Small intestine (tissue), 7 donors: ENCODE data around the gene GPX6. TPM values are rescaled to one million over a fixed set of nuclear protein-coding genes. Genes with fewer than 3 reads are reported as not detected.
A peak's percentile ranks its signal among the peaks of the same experiment; 100 is the strongest.
"Not testable (repeated sequence)": the region's sequence is repeated elsewhere in the genome, so short reads cannot be mapped to it uniquely, and the experiment has no call there.

Source experiments
- DNase-seq, 2 donors: peaks; one replicate each; pipeline versions ENCODE4 v3.0.0 to v3.0.0-alpha.2; 2013
- FAIRE-seq: peaks from 2 replicates; lab custom pipeline; 2012; peaks lifted over from hg19 to GRCh38; lab: Jason Lieb, UNC
- H3K27ac ChIP-seq, 3 donors: one replicate each; pipeline ENCODE4 v1.5.1; 2013; ENCODE audit warnings: low read length in 2 of 3, mild to moderate bottlenecking in 2 of 3, control low read depth in 1 of 3, inconsistent platforms in 1 of 3, low read depth in 1 of 3, moderate library complexity in 1 of 3
- H3K27me3 ChIP-seq, 3 donors: one replicate each; pipeline ENCODE4 v1.6.1; 2013; ENCODE audit warnings: low read length in 3 of 3, inconsistent platforms in 1 of 3; ENCODE audit not compliant: control insufficient read depth in 3 of 3, insufficient read depth in 3 of 3
- H3K36me3 ChIP-seq, 3 donors: one replicate each; pipeline ENCODE4 v1.6.1; 2013; ENCODE audit warnings: low read length in 3 of 3, inconsistent platforms in 1 of 3, low read depth in 1 of 3, mild to moderate bottlenecking in 1 of 3, moderate library complexity in 1 of 3; ENCODE audit not compliant: control insufficient read depth in 3 of 3, insufficient read depth in 2 of 3
- H3K4me1 ChIP-seq, 3 donors: one replicate each; pipeline ENCODE4 v1.6.1; 2013; ENCODE audit warnings: low read length in 2 of 3, inconsistent platforms in 1 of 3, low read depth in 1 of 3, mild to moderate bottlenecking in 1 of 3, moderate library complexity in 1 of 3; ENCODE audit not compliant: control insufficient read depth in 3 of 3, insufficient read depth in 2 of 3
- H3K4me3 ChIP-seq, 3 donors: one replicate each; pipeline ENCODE4 v1.5.1; 2013; ENCODE audit warnings: low read length in 3 of 3, control low read depth in 1 of 3, inconsistent platforms in 1 of 3, low read depth in 1 of 3, mild to moderate bottlenecking in 1 of 3, moderate library complexity in 1 of 3
- H3K9me3 ChIP-seq, 2 donors: one replicate each; pipeline ENCODE4 v1.6.1; 2013; ENCODE audit warnings: low read depth in 1 of 2, low read length in 1 of 2; ENCODE audit not compliant: control insufficient read depth in 2 of 2, insufficient read depth in 1 of 2
- WGBS, 3 donors: extraction: QIAGEN DNeasy Blood & Tissue Kit; methylation state at CpG; one replicate each; pipeline ENCODE4 v1.1.7; 2013; 5-methylcytosine and 5-hydroxymethylcytosine counted together
- polyA plus RNA-seq, 4 donors: library from polyadenylated mRNA; stranded (reverse) in 3 of 4; unstranded in 1 of 4; fragments of 200-250 nt in 3 of 4; fragments of 120-200 nt in 1 of 4; gene quantifications; one replicate each; pipeline versions ENCODE4 v1.2.1 to v1.2.3, GENCODE V29; 2013
- donor health status: healthy with polysubstance abuse.
- donor health status: control.
- donor health status: control.
- donor health status: Bipolar disorder and iron deficiency.
- donor health status: healthy.

Gene GPX6
- polyA plus RNA-seq, 4 donors = not detected

GRCh38 chr6:28485482-28485881 is 30.1 kb downstream of the GPX6 start:
- H3K36me3 ChIP-seq = no peaks in the 10 kb centered on the region
- H3K4me1 ChIP-seq = no peaks in the 10 kb centered on the region
- DNase-seq (no peak), FAIRE-seq (no peak)
- H3K27ac ChIP-seq = no peak overlapping the region
- H3K9me3 ChIP-seq = no peaks in the 10 kb centered on the region
- WGBS, 3 donors = 86 to 97% (median 87%) methylated on average over 3 of the region's 3 CpGs
- peaks cover 0 to 33% (median 18%) of the 10 kb centered on the region in 3 donors for H3K27me3 ChIP-seq
- no peak overlapping the region for H3K4me3 ChIP-seq

DNA sequence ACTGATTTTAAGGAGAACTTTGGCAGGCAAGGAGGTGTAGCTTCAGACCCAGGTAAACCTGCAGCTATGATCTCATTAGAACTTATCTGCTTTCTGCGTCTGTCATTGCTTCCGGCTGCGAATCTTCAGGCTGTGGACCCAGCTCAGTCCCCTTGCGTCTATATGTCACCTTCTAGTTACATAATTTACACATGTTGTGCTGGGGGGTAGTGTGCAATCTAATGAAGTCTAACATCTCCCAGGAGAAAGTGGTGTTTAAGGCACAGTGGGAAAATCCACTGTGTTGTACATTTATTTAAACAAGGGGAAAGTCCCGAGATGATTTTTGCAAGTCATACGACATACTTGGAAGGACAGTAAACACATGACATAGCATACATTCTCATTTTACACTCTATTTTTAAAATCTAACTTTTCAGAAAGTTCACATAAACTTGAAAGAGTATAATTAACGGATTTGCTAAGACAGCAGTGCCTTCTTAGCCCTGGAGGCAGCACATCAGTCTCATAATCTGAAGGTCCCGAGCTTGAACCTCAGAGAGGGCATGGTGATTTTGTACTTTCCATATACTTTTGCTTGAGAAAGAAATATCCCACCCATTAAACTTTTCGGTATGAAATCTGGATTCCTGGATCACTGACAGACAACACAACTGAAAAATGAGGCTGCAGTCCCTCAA is 35.2 kb downstream of the GPX6 start:
- DNase-seq (no peak), FAIRE-seq (no peak)
- Histone ChIP-seq H3K9me3 (no peaks in the 10 kb centered on the region), H3K27ac (no peak overlapping the region), H3K4me1 (no peaks in the 10 kb centered on the region), H3K36me3 (no peaks in the 10 kb centered on the region), H3K27me3 (peaks cover 0 to 44% (median 23%) of the 10 kb centered on the region in 3 donors), H3K4me3 (no peak overlapping the region)
- 65 to 70% (median 68%) methylated on average over 9 of the region's 9 CpGs for WGBS, 3 donors

DNA sequence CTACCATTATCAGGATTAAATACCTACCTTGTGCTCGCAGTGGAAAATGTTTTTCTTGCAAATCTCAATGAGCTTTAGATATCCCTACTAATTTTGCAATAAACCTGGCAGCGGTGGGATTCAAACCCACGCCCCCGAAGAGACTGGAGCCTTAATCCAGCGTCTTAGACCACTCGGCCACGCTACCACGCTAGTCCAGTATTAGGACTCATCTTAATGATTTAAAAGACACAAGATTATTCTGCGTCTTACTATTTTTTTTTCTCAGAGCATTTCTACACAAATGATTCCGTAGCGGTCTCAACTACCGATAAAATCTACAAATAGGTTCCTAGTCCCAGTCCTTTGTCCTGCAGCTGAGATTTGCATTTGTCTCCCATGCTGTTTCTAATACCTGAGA is 37.1 kb downstream of the GPX6 start:
- Histone ChIP-seq H3K9me3 (no peaks in the 10 kb centered on the region), H3K4me1 (no peaks in the 10 kb centered on the region), H3K36me3 (no peaks in the 10 kb centered on the region), H3K27ac (no peak overlapping the region), H3K4me3 (no peak overlapping the region), H3K27me3 (peaks cover 0 to 54% (median 23%) of the 10 kb centered on the region in 3 donors)
- DNase-seq = no peak
- no peak for FAIRE-seq
- 52 to 65% (median 55%) methylated on average over 12 of the region's 12 CpGs for WGBS, 3 donors

GRCh38 chr6:28474441-28475219 is 41.0 kb downstream of the GPX6 start:
- WGBS, 3 donors = 6 to 13% (median 11%) methylated on average over 18 of the region's 18 CpGs
- peaks cover 0 to 33% (median 15%) of the 10 kb centered on the region in 3 donors for H3K27me3 ChIP-seq

DNA sequence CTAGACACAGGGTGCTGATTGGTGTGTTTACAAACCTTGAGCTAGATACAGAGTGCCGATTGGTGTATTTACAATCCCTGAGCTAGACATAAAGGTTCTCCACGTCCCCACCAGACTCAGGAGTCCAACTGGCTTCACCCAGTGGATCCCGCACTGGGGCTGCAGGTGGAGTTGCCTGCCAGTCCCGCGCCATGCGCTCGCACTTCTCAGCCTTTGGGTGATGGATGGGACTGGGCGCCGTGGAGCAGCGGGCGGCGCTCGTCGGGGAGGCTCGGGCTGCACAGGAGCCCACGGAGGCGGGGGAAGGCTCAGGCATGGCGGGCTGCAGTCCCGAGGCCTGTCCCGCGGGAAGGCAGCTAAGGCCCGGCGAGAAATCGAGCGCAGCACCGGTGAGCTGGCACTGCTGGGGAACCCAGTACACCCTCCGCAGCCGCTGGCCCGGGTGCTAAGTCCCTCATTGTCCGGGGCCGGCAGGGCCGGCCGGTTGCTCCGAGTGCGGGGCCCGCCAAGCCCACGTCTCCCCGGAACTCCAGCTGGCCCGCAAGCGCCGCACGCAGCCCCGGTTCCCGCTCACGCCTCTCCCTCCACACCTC is 46.3 kb downstream of the GPX6 start:
- H3K36me3 ChIP-seq, H3K4me1 ChIP-seq, FAIRE-seq, H3K27me3 ChIP-seq, DNase-seq, H3K27ac ChIP-seq, H3K9me3 ChIP-seq, H3K4me3 ChIP-seq: not testable (repeated sequence)
- WGBS, 3 donors = 91 to 96% (median 96%) methylated on average over 31 to 45 of the region's 45 CpGs

More at GRCh38 chr6:28474441-28475219, 41.0 kb downstream of the GPX6 start:
- no peak for FAIRE-seq
- peak in 1 of 2 donors; percentile 36 for DNase-seq
- Histone ChIP-seq H3K9me3 (no peaks in the 10 kb centered on the region), H3K4me1 (no peaks in the 10 kb centered on the region), H3K36me3 (no peaks in the 10 kb centered on the region), H3K27ac (no peak overlapping the region), H3K4me3 (no peak overlapping the region)

GRCh38 chr6:28468056-28468455 is 47.5 kb downstream of the GPX6 start:
- DNase-seq (no peak), FAIRE-seq (no peak)
- no peaks in the 10 kb centered on the region for H3K9me3 ChIP-seq
- no peaks in the 10 kb centered on the region for H3K4me1 ChIP-seq
- no peak overlapping the region for H3K4me3 ChIP-seq
- H3K27me3 ChIP-seq = peaks cover 0 to 7% (median 2%) of the 10 kb centered on the region in 3 donors
- no peaks in the 10 kb centered on the region for H3K36me3 ChIP-seq
- H3K27ac ChIP-seq = no peak overlapping the region
- 76 to 88% (median 79%) methylated on average over 7 of the region's 7 CpGs for WGBS, 3 donors

DNA sequence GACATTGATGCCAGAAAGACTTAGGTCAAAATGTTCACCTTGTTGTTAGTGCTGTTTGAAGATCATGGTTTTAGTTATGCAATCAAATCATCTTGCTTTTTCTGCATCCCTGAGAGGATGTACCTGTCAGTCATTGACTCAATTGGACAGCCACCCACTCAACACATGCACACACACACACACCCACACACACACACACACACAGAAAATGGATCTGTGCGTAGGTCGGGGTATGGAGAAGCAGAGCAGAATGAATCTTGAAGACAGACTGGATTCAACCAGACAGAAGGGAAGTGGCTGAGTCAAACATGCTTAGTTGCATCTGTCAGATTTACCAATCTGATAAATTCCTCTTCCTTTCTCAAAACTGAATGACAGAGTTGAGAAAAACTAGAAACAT is 53.2 kb downstream of the GPX6 start:
- Histone ChIP-seq H3K9me3 (no peaks in the 10 kb centered on the region), H3K27ac (no peak overlapping the region), H3K27me3 (peaks cover 0 to 12% (median 10%) of the 10 kb centered on the region in 3 donors), H3K4me1 (no peaks in the 10 kb centered on the region), H3K4me3 (no peak overlapping the region), H3K36me3 (no peaks in the 10 kb centered on the region)
- FAIRE-seq = no peak
- DNase-seq = no peak
- WGBS, 3 donors = 44 to 53% (median 51%) methylated on average over 2 of the region's 2 CpGs

GRCh38 chr6:28458568-28458967 is 57.0 kb downstream of the GPX6 start:
- FAIRE-seq = no peak
- H3K27me3 ChIP-seq = peaks cover 0 to 13% (median 10%) of the 10 kb centered on the region in 3 donors
- 41 to 65% (median 45%) methylated on average over 1 of the region's 1 CpG for WGBS, 3 donors

More at GRCh38 chr6:28458568-28458967, 57.0 kb downstream of the GPX6 start:
- Histone ChIP-seq H3K9me3 (no peaks in the 10 kb centered on the region), H3K36me3 (no peaks in the 10 kb centered on the region), H3K27ac (no peak overlapping the region), H3K4me1 (no peaks in the 10 kb centered on the region), H3K4me3 (no peak overlapping the region)
- DNase-seq = no peak
